ENCODE data around the gene HES3. TPM values are rescaled to one million over a fixed set of nuclear protein-coding genes. Genes with fewer than 3 reads are reported as not detected.

HES3 gene
- total RNA-seq, 2 experiments from 2014 or later = not detected

DNA sequence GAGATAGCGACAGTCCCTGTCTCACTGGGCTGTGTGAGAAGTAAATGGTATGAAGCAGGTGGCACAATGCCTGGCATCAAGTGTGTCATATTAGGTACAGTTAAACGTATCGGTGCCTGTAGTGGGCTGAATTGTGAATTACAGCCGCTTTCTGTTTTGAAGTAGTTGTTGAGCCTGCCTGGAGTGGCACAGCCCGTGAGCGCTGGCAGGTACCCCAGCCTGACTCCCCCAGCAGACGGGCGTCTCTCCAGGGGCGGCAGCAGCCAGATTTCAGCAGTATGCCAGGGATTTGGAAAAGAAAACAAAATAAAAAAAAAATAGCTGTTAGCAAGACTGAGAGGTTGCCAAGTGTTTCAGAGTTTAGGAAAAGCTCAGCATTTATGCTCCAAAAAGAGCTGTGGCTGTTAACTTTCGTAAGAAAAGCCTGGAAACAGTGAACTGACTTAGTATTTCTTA, 43.5 kb downstream of the HES3 start:
- no peaks in the 10 kb centered on the region for H3K9me2 ChIP-seq (ENCODE audit: insufficient read depth, low read length)
- no TSS peak for BruUV-seq (replicated peaks)
- TF ChIP-seq EZH2phosphoT487 (IDR thresholded peaks at IDR 0.05; ENCODE audit: borderline replicate concordance, low read depth, low read length) = no peak
- TF ChIP-seq, protein P1, sequence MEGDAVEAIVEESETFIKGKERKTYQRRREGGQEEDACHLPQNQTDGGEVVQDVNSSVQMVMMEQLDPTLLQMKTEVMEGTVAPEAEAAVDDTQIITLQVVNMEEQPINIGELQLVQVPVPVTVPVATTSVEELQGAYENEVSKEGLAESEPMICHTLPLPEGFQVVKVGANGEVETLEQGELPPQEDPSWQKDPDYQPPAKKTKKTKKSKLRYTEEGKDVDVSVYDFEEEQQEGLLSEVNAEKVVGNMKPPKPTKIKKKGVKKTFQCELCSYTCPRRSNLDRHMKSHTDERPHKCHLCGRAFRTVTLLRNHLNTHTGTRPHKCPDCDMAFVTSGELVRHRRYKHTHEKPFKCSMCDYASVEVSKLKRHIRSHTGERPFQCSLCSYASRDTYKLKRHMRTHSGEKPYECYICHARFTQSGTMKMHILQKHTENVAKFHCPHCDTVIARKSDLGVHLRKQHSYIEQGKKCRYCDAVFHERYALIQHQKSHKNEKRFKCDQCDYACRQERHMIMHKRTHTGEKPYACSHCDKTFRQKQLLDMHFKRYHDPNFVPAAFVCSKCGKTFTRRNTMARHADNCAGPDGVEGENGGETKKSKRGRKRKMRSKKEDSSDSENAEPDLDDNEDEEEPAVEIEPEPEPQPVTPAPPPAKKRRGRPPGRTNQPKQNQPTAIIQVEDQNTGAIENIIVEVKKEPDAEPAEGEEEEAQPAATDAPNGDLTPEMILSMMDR (conservative IDR thresholded peaks at IDR 0.05; ENCODE audit: low read length) = no peak
- no peaks in the 10 kb centered on the region for H3K4me1 ChIP-seq (ENCODE audit: insufficient read depth, low read length, poor library complexity, severe bottlenecking)
- H3K4me2 ChIP-seq (ENCODE audit: low read length) = no peak overlapping the region
- ChIA-PET CTCF (ENCODE audit: unreplicated experiment) (no interaction called here), POLR2A (interaction anchor here (0.6 kb wide), 2 partner anchors 9 to 220 kb away, joined by 4 to 6 read pairs; no protein-coding TSS in a partner anchor)
- no peaks in the 10 kb centered on the region for H3K36me3 ChIP-seq (ENCODE audit: insufficient read depth, low read length)
- no peak for DNase-seq (ENCODE audit: low spot score)
- H4K20me1 ChIP-seq (ENCODE audit: insufficient read depth, low read length) = no peaks in the 10 kb centered on the region
- H3K4me3 ChIP-seq (ENCODE audit: low read depth, low read length, poor library complexity, severe bottlenecking) = no peak overlapping the region
- intact Hi-C loops (cut with micrococcal nuclease; ENCODE audit: unreplicated experiment) = no loop called here
- H3K79me2 ChIP-seq (ENCODE audit: insufficient read depth, low read depth, low read length) = no peaks in the 10 kb centered on the region
- H3K9me3 ChIP-seq (ENCODE audit: low read length) = no peaks in the 10 kb centered on the region
- H3K27ac ChIP-seq (ENCODE audit: low read depth, low read length, poor library complexity, severe bottlenecking) = no peak overlapping the region
- no peak overlapping the region for H2AFZ ChIP-seq (ENCODE audit: low read length)

DNA sequence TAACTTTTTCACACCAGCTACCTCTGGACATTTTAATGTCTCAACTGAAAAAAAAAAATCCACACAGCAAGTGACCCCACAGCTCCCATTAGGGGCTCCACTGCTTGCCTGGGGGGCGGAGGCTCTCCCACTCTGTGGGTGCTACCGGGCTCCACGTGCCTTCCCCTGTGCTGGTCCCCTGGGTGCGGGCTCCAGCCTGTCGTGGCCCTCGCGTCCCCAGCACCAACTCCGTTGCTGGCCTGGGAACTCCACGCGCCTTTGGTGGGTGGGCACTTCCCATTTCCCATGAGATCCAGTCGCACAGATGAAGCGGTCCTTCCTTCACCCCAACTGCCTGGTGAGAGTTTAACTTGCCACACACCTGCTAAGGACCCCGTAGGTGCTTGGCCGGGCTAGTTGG, 44.0 kb downstream of the HES3 start:
- Histone ChIP-seq H3K9me3 (ENCODE audit: low read length) (no peaks in the 10 kb centered on the region), H4K20me1 (ENCODE audit: insufficient read depth, low read length) (no peaks in the 10 kb centered on the region), H3K4me1 (ENCODE audit: insufficient read depth, low read length, poor library complexity, severe bottlenecking) (no peaks in the 10 kb centered on the region), H3K36me3 (ENCODE audit: insufficient read depth, low read length) (no peaks in the 10 kb centered on the region), H3K4me3 (ENCODE audit: low read depth, low read length, poor library complexity, severe bottlenecking) (no peak overlapping the region), H3K9me2 (ENCODE audit: insufficient read depth, low read length) (no peaks in the 10 kb centered on the region), H3K27ac (ENCODE audit: low read depth, low read length, poor library complexity, severe bottlenecking) (no peak overlapping the region), H3K4me2 (ENCODE audit: low read length) (no peak overlapping the region), H3K79me2 (ENCODE audit: insufficient read depth, low read depth, low read length) (no peaks in the 10 kb centered on the region), H2AFZ (ENCODE audit: low read length) (no peak overlapping the region)
- CTCF ChIA-PET (ENCODE audit: unreplicated experiment) = no interaction called here
- no peak for DNase-seq (ENCODE audit: low spot score)
- no peak for TF ChIP-seq EZH2phosphoT487 (IDR thresholded peaks at IDR 0.05; ENCODE audit: borderline replicate concordance, low read depth, low read length)
- TF ChIP-seq, protein P1 (conservative IDR thresholded peaks at IDR 0.05; ENCODE audit: low read length) = no peak
- intact Hi-C loops (cut with micrococcal nuclease; ENCODE audit: unreplicated experiment) = no loop called here
- POLR2A ChIA-PET = interaction anchor here (0.6 kb wide), 1 partner anchor 8 kb away, joined by 4 read pairs; no protein-coding TSS in a partner anchor
- BruUV-seq (replicated peaks) = no TSS peak

DNA sequence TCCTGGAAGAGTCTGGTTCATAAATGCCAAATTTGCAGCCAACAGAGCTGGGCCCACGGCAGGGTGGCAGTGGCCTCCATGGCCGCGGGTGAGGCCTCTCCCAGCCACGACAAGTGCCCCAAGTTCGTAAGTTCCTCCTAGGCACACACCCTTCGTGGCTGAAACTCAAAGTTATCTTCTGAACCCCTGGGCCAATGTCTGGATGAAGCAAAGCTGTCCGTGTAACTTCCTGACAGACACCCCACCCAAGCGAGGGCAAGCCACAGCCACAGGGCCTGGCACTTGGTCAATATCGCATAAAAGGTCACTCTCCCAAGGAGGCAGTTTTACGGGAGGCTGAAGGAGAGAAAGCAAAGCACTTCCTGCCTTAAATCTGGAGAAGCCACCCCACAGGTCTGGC, 44.7 kb downstream of the HES3 start:
- CTCF ChIA-PET (ENCODE audit: unreplicated experiment) = no interaction called here
- Histone ChIP-seq H2AFZ (ENCODE audit: low read length) (no peak overlapping the region), H3K27ac (ENCODE audit: low read depth, low read length, poor library complexity, severe bottlenecking) (no peak overlapping the region), H4K20me1 (ENCODE audit: insufficient read depth, low read length) (no peaks in the 10 kb centered on the region), H3K9me3 (ENCODE audit: low read length) (no peaks in the 10 kb centered on the region), H3K4me2 (ENCODE audit: low read length) (no peak overlapping the region), H3K9me2 (ENCODE audit: insufficient read depth, low read length) (no peaks in the 10 kb centered on the region), H3K4me1 (ENCODE audit: insufficient read depth, low read length, poor library complexity, severe bottlenecking) (no peaks in the 10 kb centered on the region), H3K4me3 (ENCODE audit: low read depth, low read length, poor library complexity, severe bottlenecking) (no peak overlapping the region), H3K79me2 (ENCODE audit: insufficient read depth, low read depth, low read length) (no peaks in the 10 kb centered on the region), H3K36me3 (ENCODE audit: insufficient read depth, low read length) (peaks cover 5% of the 10 kb centered on the region; the same call in 1 of the 2 replicates)
- DNase-seq (ENCODE audit: low spot score) = no peak
- intact Hi-C loops (cut with micrococcal nuclease; ENCODE audit: unreplicated experiment) = no loop called here
- POLR2A ChIA-PET = no interaction called here
- TF ChIP-seq, protein P1 (conservative IDR thresholded peaks at IDR 0.05; ENCODE audit: low read length) = no peak
- TF ChIP-seq EZH2phosphoT487 (IDR thresholded peaks at IDR 0.05; ENCODE audit: borderline replicate concordance, low read depth, low read length) = no peak
- no TSS peak for BruUV-seq (replicated peaks)
